ENCODE measurements around the gene RAD9A. TPM values are rescaled to one million over a fixed set of nuclear protein-coding genes. Genes with fewer than 3 reads are reported as not detected.

Gene RAD9A
- total RNA-seq, 1 donor from 2014 or later: 18.5 TPM

DNA sequence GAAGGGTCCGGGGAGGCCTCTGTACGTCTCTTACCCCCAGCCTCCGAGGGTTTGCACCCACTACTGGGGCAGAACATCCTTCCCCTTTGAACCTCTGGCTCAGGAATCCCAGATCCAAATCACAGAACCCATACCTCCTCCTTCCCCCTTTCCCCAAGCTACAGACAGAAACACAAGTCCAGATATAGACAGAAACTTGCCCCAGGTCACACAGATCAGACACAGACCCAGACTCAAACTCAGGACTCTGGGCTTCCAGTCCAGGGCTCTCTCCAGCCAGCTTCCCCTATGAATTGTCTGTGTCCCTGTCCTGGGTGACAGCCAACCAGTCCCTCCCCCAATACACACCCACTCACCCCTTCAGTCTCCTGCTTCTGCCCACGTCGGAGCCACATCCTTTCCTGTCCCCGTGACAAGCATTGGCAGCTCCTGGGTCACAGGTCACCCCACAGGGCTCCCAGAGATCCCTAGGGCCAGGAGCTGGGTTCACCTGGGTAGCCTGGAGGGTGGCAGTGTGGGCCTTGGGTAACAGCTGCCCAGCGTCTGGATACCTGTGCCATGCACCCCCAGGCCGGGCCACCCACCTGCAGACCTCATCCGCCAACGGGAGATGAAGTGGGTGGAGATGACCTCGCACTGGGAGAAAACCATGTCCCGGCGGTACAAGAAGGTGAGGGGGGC is 12.9 kb downstream of the RAD9A start:
- no peak overlapping the region for H3K4me3 Mint-ChIP-seq (ENCODE audit: unreplicated experiment)
- DNase-seq (ENCODE audit: extremely low spot score, unreplicated experiment): no peak
- no peaks in the 10 kb centered on the region for H3K27me3 Mint-ChIP-seq (ENCODE audit: unreplicated experiment)

GRCh38 chr11:67405196-67405567 is 13.4 kb downstream of the RAD9A start:
- Mint-ChIP-seq H3K36me3 (ENCODE audit: unreplicated experiment) (no peaks in the 10 kb centered on the region), H3K4me1 (ENCODE audit: unreplicated experiment) (peaks cover 11% of the 10 kb centered on the region), H3K9me3 (ENCODE audit: unreplicated experiment) (no peaks in the 10 kb centered on the region), H3K4me3 (ENCODE audit: unreplicated experiment) (no peak overlapping the region), H3K27ac (ENCODE audit: unreplicated experiment) (no peak overlapping the region), H3K27me3 (ENCODE audit: unreplicated experiment) (no peaks in the 10 kb centered on the region)
- no peak for TF ChIP-seq CTCF (IDR thresholded peaks at IDR 0.05)
- DNase-seq (ENCODE audit: extremely low spot score, unreplicated experiment): no peak

More for the DNA sequence above, 12.9 kb downstream of the RAD9A start:
- H3K36me3 Mint-ChIP-seq (ENCODE audit: unreplicated experiment): no peaks in the 10 kb centered on the region
- H3K9me3 Mint-ChIP-seq (ENCODE audit: unreplicated experiment): no peaks in the 10 kb centered on the region
- no peak for TF ChIP-seq CTCF (IDR thresholded peaks at IDR 0.05)
- peaks cover 13% of the 10 kb centered on the region for H3K4me1 Mint-ChIP-seq (ENCODE audit: unreplicated experiment)
- H3K27ac Mint-ChIP-seq (ENCODE audit: unreplicated experiment): no peak overlapping the region

DNA sequence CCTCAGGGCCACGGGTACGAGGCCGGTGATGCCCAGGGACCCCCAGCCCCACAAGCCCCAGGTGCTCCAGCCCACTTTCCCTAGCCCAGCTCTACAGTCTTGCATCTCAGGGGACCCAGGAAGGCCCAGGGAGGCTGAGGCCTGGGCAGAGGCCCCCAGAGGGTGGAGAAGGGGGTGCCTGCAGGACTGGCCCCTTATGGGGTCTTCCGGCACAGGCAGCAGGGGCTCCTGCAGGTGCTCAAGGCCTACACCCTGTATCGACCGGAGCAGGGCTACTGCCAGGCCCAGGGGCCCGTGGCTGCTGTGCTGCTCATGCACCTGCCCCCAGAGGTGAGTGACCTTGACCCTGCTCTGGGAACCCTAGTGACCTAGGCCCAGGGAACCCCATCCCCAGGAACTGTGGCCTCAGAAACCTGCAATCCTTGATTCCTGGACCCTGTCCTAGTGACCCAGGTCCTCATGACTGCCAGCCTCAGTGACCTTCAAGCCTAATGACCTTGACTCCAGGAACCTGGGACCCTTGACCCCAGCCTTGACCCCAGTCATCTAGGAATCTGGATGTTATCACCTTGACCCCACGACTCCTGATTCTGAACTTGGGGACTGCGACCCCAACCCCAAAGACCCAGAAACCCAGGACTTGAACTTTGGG is 14.0 kb downstream of the RAD9A start:
- Mint-ChIP-seq H3K27ac (ENCODE audit: unreplicated experiment) (no peak overlapping the region), H3K36me3 (ENCODE audit: unreplicated experiment) (no peaks in the 10 kb centered on the region), H3K9me3 (ENCODE audit: unreplicated experiment) (no peaks in the 10 kb centered on the region), H3K27me3 (ENCODE audit: unreplicated experiment) (no peaks in the 10 kb centered on the region), H3K4me1 (ENCODE audit: unreplicated experiment) (peaks cover 5% of the 10 kb centered on the region), H3K4me3 (ENCODE audit: unreplicated experiment) (no peak overlapping the region)
- no peak for TF ChIP-seq CTCF (IDR thresholded peaks at IDR 0.05)
- no peak for DNase-seq (ENCODE audit: extremely low spot score, unreplicated experiment)

DNA sequence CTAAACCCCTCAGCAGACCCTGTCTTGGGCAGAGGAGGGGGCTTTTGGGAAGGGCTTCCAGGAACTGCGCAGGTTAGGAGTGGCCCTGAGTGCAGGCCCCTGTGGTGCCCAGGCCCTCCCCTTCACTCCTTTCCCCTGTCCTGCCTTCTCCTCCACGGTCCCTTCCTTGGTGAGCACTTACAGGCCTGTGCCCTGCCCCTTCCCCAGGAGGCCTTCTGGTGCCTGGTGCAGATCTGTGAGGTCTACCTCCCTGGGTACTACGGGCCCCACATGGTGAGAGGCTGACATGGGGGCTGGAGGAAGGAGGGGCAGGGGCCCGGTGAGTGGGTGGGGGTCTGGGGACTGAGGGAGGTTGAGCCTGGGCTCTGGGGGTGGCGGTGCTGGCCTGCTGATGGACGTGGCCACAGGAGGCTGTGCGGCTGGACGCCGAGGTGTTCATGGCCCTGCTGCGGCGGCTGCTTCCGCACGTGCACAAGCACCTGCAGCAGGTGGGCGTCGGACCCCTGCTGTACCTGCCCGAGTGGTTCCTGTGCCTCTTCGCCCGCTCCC is 14.7 kb downstream of the RAD9A start:
- H3K27me3 Mint-ChIP-seq (ENCODE audit: unreplicated experiment): no peaks in the 10 kb centered on the region
- TF ChIP-seq CTCF (IDR thresholded peaks at IDR 0.05): no peak
- DNase-seq (ENCODE audit: extremely low spot score, unreplicated experiment): no peak
- H3K9me3 Mint-ChIP-seq (ENCODE audit: unreplicated experiment): no peaks in the 10 kb centered on the region
- no peak overlapping the region for H3K27ac Mint-ChIP-seq (ENCODE audit: unreplicated experiment)
- no peaks in the 10 kb centered on the region for H3K36me3 Mint-ChIP-seq (ENCODE audit: unreplicated experiment)
- H3K4me3 Mint-ChIP-seq (ENCODE audit: unreplicated experiment): no peak overlapping the region
- peaks cover 4% of the 10 kb centered on the region for H3K4me1 Mint-ChIP-seq (ENCODE audit: unreplicated experiment)

- Mint-ChIP-seq H3K4me1 (ENCODE audit: unreplicated experiment) (peaks cover 2% of the 10 kb centered on the region), H3K9me3 (ENCODE audit: unreplicated experiment) (no peaks in the 10 kb centered on the region), H3K4me3 (ENCODE audit: unreplicated experiment) (no peak overlapping the region), H3K36me3 (ENCODE audit: unreplicated experiment) (no peaks in the 10 kb centered on the region), H3K27me3 (ENCODE audit: unreplicated experiment) (no peaks in the 10 kb centered on the region), H3K27ac (ENCODE audit: unreplicated experiment) (no peak overlapping the region)
- TF ChIP-seq CTCF (IDR thresholded peaks at IDR 0.05): no peak
- no peak for DNase-seq (ENCODE audit: extremely low spot score, unreplicated experiment)
These were observed 15.3 kb downstream of the RAD9A start for GRCh38 chr11:67406969-67407687.

Measured in osteocyte (in vitro differentiated cells).